Activated CD8-positive, alpha-beta T cell treated with anti-CD3 and anti-CD28 coated beads for 36 hours (primary cell): ENCODE measurements around the gene SLC44A2. TPM values are rescaled to one million over a fixed set of nuclear protein-coding genes. Genes with fewer than 3 reads are reported as not detected.

Experiments
- ATAC-seq: fragments of 200-7000 bp; cut with Tn5 transposase; one replicate; pipeline ENCODE4 v1.10.0; 2021; ENCODE audit warnings: mild to moderate bottlenecking, moderate library complexity
- CTCF ChIA-PET: fragments of 350-600 bp; sonication (Branson Sonifier 250); formaldehyde crosslinking; loops from one replicate; lab custom pipeline; 2021; ENCODE audit warnings: antibody characterized with exemption; lab: Charles Lee
- POLR2A ChIA-PET: fragments of 350-600 bp; sonication (Branson Sonifier 250); formaldehyde crosslinking; loops from one replicate; lab custom pipeline; 2021; ENCODE audit warnings: antibody characterized with exemption; lab: Charles Lee
- DNase-seq: peaks from one replicate; pipeline ENCODE4 v3.0.0-alpha.2; 2020
- H3K27ac Mint-ChIP-seq: one replicate; pipeline ENCODE4 v1.8.0; 2021; ENCODE audit warnings: mild to moderate bottlenecking, mixed read lengths
- H3K27me3 Mint-ChIP-seq: one replicate; pipeline ENCODE4 v1.8.0; 2021; ENCODE audit warnings: mixed read lengths
- H3K36me3 Mint-ChIP-seq: one replicate; pipeline ENCODE4 v1.8.0; 2021; ENCODE audit warnings: low read depth, mixed read lengths
- H3K4me1 Mint-ChIP-seq: one replicate; pipeline ENCODE4 v1.8.0; 2021; ENCODE audit warnings: low read depth, mixed read lengths
- H3K4me3 Mint-ChIP-seq: one replicate; pipeline ENCODE4 v1.8.0; 2021; ENCODE audit warnings: mild to moderate bottlenecking, moderate library complexity, mixed read lengths
- H3K9me3 Mint-ChIP-seq: one replicate; pipeline ENCODE4 v1.8.0; 2021; ENCODE audit warnings: mixed read lengths
- CTCF ChIP-seq: fragments of 200-600 bp; IDR thresholded peaks from one replicate; pipeline ENCODE4 v1.8.0; 2022; ENCODE audit warnings: antibody characterized with exemption, mild to moderate bottlenecking
- intact Hi-C: fragments of 100-400 bp; cut with micrococcal nuclease; formaldehyde crosslinking; loops from one replicate; pipeline ENCODE4 v1.10.0; 2022
- total RNA-seq, 2 experiments: library from RNA; stranded (reverse); gene quantifications; one replicate each; pipeline ENCODE4 v1.2.3, GENCODE V29; 2021

Gene SLC44A2
- total RNA-seq, 2 experiments from 2014 or later, result 66.0 to 71.4 TPM

GRCh38 chr19:10691178-10691881, 66.0 kb downstream of the SLC44A2 start:
- Mint-ChIP-seq H3K4me1 (peaks cover 17% of the 10 kb centered on the region), H3K9me3 (no peaks in the 10 kb centered on the region), H3K27me3 (no peaks in the 10 kb centered on the region), H3K36me3 (peaks cover 37% of the 10 kb centered on the region), H3K27ac (no peak overlapping the region), H3K4me3 (no peak overlapping the region)
- ChIA-PET CTCF (interaction anchor here (1.2 to 2.9 kb wide), 3 partner anchors 8 to 110 kb away, joined by 5 to 14 read pairs (median 6); partner anchors contain the start of gene QTRT1), POLR2A (interaction anchor here (1.1 to 2.7 kb wide), 9 partner anchors 8 to 145 kb away, joined by 3 to 11 read pairs (median 5); no protein-coding TSS in a partner anchor)
- ATAC-seq, result no peak
- no peak for DNase-seq
- intact Hi-C loops, result no loop called here
- no peak for TF ChIP-seq CTCF

- H3K9me3 Mint-ChIP-seq, result no peaks in the 10 kb centered on the region
- no peak overlapping the region for H3K27ac Mint-ChIP-seq
- intact Hi-C loops, result no loop called here
- peaks cover 34% of the 10 kb centered on the region for H3K36me3 Mint-ChIP-seq
- H3K27me3 Mint-ChIP-seq, result peaks cover 3% of the 10 kb centered on the region
- ChIA-PET POLR2A (interaction anchor here (1.1 to 2.7 kb wide), 11 partner anchors 8 to 145 kb away, joined by 3 to 11 read pairs (median 4); partner anchors contain the start of gene QTRT1), CTCF (interaction anchor here (1.2 to 2.9 kb wide), 3 partner anchors 8 to 111 kb away, joined by 5 to 14 read pairs (median 6); partner anchors contain the start of gene QTRT1)
- no peak for TF ChIP-seq CTCF
- H3K4me1 Mint-ChIP-seq, result peaks cover 17% of the 10 kb centered on the region
- H3K4me3 Mint-ChIP-seq, result no peak overlapping the region
- no peak for ATAC-seq
- no peak for DNase-seq
Observed at GRCh38 chr19:10691883-10692282, 66.5 kb downstream of the SLC44A2 start.

GRCh38 chr19:10692673-10693264, 67.4 kb downstream of the SLC44A2 start:
- H3K4me3 Mint-ChIP-seq, result no peak overlapping the region
- H3K27ac Mint-ChIP-seq, result no peak overlapping the region
- TF ChIP-seq CTCF, result no peak
- DNase-seq, result no peak
- H3K9me3 Mint-ChIP-seq, result no peaks in the 10 kb centered on the region
- peaks cover 17% of the 10 kb centered on the region for H3K4me1 Mint-ChIP-seq
- H3K36me3 Mint-ChIP-seq, result peaks cover 29% of the 10 kb centered on the region
- H3K27me3 Mint-ChIP-seq, result peaks cover 3% of the 10 kb centered on the region
- POLR2A ChIA-PET, result interaction anchor here (0.8 to 2.7 kb wide), 11 partner anchors 9 to 144 kb away, joined by 3 to 11 read pairs (median 4); partner anchors contain the start of gene QTRT1
- intact Hi-C loops, result no loop called here
- no peak for ATAC-seq
- CTCF ChIA-PET, result interaction anchor here (2.1 to 2.9 kb wide), 2 partner anchors 9 to 112 kb away, joined by 6 to 14 read pairs; partner anchors contain the start of gene QTRT1

Other genes with a start within 250 kb of the SLC44A2 start
- gene TYK2, start 245.0 kb upstream of the SLC44A2 start, total RNA-seq, result 100 to 1,000 TPM; 143 TPM
- 100 to 1,000 TPM; 236 to 238 TPM for gene CDC37, start 222.0 kb upstream of the SLC44A2 start, total RNA-seq
- gene PDE4A, start 205.0 kb upstream of the SLC44A2 start, total RNA-seq, result 10 to 100 TPM; 24.6 to 25.5 TPM
- gene KEAP1, start 122.2 kb upstream of the SLC44A2 start, total RNA-seq, result 10 to 100 TPM; 44.7 to 55.0 TPM
- 1 to 10 TPM in 1 of 2 experiments, under 1 TPM in 1; 0.81 to 1.1 TPM for gene S1PR5, start 108.1 kb upstream of the SLC44A2 start, total RNA-seq
- gene ATG4D, start 81.6 kb upstream of the SLC44A2 start, total RNA-seq, result 10 to 100 TPM; 21.7 to 22.5 TPM
- gene KRI1, start 59.5 kb upstream of the SLC44A2 start, total RNA-seq, result 10 to 100 TPM; 50.0 to 58.3 TPM
- gene CDKN2D, start 56.6 kb upstream of the SLC44A2 start, total RNA-seq, result 10 to 100 TPM; 62.1 to 67.1 TPM
- gene AP1M2, start 38.2 kb upstream of the SLC44A2 start, total RNA-seq, result not detected
- gene ILF3, start 28.8 kb downstream of the SLC44A2 start, total RNA-seq, result 100 to 1,000 TPM; 435 to 450 TPM
- 10 to 100 TPM; 56.8 to 61.8 TPM for gene QTRT1, start 75.9 kb downstream of the SLC44A2 start, total RNA-seq
- gene DNM2, start 92.5 kb downstream of the SLC44A2 start, total RNA-seq, result 100 to 1,000 TPM; 151 to 153 TPM
- gene TMED1, start 210.7 kb downstream of the SLC44A2 start, total RNA-seq, result 10 to 100 TPM; 12.9 to 15.0 TPM
- gene C19orf38, start 222.9 kb downstream of the SLC44A2 start, total RNA-seq, result 1 to 10 TPM; 1.2 to 1.3 TPM
- 10 to 100 TPM; 95.1 to 95.4 TPM for gene CARM1, start 246.0 kb downstream of the SLC44A2 start, total RNA-seq